HG03135 (cell line): ENCODE data around the gene FAM162A.

Experiments used
- ATAC-seq: cut with Tn5 transposase; IDR thresholded peaks from one replicate; pipeline ENCODE4 v1.9.1; 2021; ENCODE audit warnings: mild to moderate bottlenecking, moderate library complexity; ENCODE audit not compliant: unreplicated experiment

FAM162A gene

DNA sequence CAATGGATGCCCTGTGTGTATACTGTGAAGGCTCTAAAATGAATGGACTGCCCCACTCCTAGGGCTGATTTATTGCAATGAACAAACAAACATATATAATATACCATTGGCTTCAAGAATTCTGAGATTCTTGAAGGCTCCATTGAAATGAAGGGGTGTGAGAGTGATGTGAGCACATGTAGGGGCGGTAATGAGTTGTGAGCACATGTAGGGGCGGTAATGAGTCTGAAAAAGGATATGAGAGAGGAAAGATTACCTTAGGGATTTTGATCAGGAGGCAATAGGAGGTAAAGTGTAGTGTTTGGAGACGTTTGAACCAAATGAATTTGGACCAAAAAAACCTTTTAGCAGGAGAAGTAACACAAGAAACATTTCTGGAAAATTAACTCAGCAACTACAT, 3.7 kb downstream of the FAM162A start:
- ATAC-seq = no peak

DNA sequence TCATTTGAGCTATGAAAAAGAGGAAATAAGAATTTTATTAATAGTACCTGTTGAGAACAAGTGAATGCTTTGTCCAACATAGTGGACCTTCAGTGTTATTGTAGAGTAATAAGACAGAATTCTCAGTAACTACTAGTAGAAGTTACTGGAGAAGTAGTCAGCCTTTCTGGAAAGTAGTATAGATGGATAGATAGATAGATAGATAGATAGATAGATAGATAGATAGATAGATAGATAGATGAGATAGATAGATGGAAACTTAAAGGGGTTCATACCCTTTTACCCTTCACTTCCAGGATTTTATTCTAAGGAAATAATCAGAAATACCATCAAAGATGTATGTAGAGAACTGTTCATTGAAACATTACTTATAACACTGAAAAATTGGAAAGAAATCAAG, 5.2 kb downstream of the FAM162A start:
- no peak for ATAC-seq

DNA sequence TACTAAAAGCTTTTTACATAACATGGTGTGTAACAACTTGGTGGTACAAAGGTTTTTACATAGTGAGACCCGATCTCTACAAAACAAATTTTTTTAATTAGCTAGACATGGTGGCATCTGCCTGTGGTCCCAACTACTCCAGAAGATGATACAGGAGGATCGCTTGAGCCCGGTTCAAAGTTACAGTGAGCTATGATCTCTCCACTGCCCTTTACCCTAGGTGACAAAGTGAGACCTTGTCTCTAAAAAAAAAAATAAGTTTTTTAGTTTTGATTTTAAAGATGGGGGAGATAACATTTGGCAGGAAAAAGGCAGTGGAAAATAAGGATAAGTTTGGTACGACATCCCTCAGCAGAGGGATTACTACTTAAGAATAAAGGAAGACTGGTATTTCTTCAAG, 5.9 kb downstream of the FAM162A start:
- ATAC-seq = no peak

DNA sequence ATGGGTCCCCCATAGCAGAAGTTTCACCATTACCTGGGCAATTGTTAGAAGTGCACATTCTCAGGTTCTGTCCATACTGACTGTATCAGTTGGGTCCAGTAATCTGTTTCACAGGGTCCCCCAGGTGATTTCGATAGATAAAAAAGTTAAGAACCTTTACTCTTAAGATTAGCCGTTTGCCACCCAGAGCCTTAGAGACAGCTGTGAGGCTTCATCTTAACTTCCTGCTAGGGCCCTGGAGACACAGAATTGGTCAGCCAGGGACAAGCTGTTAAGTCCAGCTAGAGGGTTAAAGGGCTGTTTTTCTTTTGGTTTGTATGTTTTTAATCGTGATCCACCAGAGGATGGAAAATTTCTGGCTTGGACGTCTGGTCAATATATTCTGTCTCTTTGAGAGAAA, 6.7 kb downstream of the FAM162A start:
- ATAC-seq = no peak

GRCh38 chr3:122391681-122392446, 7.9 kb downstream of the FAM162A start:
- no peak for ATAC-seq

GRCh38 chr3:122392868-122393844, 9.2 kb downstream of the FAM162A start:
- no peak for ATAC-seq

DNA sequence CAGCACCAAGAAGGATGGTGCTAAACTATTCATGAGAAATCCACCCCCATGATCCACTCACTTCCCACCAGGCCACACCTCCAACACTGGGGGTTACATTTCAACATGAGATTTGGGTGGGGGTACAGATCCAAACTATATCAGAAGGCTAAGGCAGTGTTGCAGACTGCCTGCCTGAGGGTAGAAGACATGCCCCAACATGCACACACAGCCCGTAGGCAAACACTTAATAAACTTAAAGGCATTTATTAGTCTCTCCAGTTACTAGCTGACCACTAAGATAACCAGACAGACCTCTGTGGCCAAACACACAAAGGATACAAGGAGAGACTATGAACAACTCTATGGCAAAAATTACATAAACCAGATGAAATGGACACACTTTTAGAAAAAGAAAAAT, 10.2 kb downstream of the FAM162A start:
- ATAC-seq = no peak

DNA sequence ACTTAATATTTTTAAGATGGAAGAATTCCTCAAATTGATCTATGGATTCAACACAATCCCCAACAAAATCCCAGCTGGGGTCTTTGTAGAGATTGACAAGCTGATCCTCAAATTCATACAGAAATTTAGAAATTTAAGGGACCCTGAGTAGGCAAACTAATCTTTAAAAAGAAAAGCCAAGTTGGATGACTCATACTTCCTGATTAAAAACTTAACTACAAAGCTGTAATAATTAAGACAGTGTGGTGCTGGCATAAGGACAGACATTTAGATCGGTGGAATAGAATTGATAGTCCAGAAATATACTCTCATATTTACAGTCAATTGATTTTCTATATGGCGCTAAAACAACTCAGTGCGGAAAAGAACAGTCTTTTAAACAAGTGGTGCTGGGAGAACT, 11.6 kb downstream of the FAM162A start:
- ATAC-seq = no peak

DNA sequence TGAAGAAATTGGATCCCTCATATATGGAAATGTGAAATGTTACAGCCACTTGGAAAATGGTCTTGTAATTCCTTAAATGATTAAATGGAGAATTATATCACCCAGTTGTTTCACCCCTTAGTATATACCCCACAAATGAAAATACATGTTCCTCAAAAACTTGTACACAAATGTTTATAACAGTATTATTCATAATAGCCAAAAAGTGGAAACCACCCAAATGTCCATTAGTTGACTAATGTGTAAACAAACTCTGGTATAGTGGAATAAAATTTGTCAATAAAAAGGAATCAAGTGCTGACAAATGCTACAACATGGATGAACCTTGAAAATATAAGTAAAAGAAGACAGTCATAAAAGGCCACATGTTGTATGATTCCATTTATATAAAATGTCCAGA, 12.5 kb downstream of the FAM162A start:
- ATAC-seq = no peak

GRCh38 chr3:122397201-122397600, 13.2 kb downstream of the FAM162A start:
- no peak for ATAC-seq

DNA sequence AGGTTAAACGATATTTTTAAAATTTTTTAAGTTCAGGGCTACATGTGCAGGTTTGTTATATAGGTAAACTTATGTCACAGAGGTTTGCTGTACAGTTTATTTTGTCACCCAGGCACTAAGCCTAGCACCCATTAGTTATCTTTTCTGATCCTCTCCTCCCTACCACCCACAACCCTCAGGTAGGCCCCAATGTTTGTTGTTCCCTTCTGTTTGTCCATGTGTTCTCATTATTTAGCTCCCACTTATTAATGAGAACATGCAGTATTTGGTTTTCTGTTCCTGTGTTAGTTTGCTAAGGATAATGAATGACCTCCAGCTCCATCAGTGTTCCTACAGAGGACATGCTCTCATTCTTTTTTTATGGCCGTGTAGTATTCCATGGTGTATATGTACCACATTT, 14.9 kb downstream of the FAM162A start:
- ATAC-seq = no peak

- no peak for ATAC-seq
Observed at GRCh38 chr3:122403489-122403888, 19.5 kb downstream of the FAM162A start.

DNA sequence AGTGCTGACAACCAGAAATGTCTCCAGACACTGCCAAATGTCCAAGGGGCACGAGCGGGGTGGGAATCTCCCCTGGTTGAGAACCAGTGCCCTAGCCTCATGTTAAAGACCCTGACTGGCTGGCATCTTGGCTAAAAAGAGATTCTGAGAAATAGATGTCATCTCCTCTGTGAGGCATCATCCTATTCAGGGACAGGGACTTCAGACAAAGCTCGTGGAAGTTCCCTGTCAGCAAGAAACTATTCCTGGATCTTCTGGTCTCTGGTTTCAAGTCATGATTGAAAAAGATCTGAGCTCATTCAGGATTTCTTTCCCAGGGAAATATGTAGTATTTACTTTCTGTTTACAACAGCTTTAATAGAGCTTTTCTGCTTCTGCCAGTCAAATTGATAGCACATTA, 21.0 kb downstream of the FAM162A start:
- ATAC-seq = no peak

DNA sequence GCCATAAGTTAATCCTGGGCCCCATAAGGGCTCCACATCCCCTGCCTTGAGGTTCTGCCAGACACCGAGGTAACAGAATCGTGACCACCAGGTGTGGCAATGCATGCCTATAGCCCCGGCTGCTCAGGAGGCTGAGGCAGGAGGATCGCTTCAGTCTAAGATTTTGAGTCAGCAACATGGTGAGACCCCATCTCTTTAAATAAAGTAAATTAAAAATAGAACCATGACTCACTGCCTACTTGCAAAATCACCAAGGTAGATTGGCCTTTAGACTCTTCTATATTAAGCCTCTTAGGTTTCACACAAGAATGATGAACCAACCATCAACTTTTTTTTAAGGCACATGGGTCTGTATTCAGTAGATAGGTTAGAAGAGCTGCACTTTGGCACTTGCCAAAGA, 22.2 kb downstream of the FAM162A start:
- ATAC-seq = no peak

DNA sequence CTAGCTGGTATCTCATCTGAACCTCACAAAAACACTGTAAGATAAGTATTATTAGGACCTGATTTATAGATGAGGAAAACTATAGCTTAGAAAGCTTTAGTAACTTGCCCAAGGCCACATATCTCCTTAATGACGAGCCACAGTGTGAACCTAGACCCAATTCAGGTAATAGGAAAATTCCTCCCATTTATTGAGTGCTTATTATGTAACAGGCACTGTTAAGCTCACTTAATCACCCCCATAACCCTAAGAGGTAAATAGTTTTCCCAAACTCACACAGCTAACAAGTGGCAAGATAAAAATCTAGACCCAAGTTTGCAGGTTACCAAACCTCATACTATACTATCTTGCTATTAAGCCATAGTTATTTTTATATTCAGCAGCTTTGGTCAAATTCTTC, 24.0 kb downstream of the FAM162A start:
- no peak for ATAC-seq

DNA sequence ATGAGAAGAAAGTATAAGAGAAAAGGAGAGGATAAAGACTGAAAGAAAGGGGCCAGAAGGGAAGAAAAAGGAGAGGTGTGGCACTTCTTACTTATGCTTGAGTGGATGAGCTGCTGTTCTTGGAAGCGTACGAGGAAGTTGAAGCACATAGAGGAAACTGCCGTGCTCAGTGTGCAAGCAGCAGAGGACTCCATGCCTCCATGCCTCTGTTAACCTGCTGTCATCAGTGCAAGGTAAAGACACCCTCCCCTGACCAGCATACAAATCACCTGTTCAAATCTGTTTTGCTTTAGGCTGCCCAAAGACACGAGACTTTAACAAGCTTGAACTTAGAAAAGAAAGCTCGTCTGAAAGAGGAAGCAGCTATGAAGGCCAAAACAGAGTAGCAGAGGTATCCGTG, 25.5 kb downstream of the FAM162A start:
- ATAC-seq = no peak

DNA sequence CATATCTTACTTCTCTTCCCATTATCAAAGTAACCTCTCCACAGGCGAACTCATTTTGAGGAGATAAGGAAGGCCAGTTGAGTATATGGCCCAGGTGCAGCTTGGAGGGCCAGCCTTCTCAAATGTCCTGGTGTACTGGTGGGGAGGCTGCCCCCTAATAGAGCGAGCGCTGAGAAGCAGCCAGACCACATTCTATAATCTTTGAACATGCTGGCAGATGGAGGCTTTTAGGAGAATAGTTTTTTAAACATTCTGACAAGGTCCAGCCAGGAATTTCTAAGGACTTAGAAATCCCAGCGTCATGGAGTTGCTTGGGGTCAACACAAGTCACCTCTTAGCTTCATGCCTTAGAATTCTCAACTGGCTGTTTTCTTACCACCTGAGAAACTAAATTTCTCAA, 26.1 kb downstream of the FAM162A start:
- ATAC-seq = no peak

DNA sequence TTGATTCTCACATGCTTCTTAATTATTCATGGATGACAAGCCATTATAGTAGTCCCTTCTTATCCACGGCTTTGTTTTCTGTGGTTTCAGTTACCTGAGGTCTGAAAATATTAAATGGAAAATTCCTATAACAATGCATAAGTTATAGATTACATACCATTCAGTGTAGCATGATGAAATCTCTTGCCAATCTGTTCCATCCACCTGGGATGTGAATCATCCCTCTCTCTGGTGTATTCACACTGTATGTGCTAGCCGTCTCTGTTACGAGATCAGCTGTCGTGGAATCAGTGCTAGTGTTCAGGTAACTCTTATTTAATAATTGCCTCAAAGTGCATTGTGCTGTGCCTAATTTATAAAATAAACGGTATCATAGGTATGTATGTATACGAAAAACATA, 26.7 kb downstream of the FAM162A start:
- no peak for ATAC-seq

DNA sequence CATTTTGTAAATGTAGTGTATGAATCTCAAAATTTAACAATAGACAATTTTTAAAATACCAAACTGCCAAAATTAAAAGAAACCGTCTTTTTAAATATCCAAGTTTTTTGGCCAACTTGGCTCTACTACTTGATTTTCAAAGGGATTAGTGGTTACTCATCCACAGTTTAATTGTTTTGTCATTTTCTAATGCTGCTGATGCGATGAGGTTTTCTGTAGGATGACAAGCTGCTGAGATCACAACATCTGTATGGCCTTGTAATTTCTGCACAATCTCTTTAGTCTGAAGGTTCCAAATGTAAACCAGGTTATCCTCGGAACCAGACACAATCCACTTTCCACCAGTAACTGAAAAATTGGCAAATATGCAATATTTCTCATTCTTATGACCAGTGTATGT, 30.4 kb downstream of the FAM162A start:
- ATAC-seq = no peak

DNA sequence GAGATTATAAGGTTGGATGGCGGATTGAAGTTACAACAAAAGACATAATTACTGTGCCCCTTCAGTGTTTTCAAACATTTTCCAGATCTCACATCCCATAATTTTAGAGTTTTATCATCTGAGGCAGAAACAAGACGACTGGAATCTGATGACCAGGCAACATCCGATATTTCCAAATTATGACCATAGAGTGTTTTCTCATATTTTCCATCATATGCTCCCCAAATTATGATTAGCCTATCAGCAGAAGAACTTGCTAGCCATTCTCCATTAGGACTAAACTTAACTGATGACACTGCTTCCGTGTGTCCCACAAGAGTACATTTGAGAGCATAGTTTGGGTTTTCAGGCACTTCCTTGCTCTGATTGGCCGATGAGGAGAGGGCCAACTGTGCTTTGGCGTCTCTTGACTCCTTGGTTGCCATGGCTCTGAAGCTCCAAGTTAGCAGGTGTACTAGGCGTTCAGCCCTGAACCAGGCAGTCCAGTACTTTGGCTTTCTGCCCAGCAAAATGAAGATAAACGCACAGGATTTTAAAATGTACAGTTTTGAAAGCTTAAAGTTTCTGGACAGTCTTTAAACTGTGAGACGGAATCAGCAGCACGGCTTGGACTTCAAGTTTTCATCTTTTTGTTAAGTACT, 31.2 kb downstream of the FAM162A start:
- peak; percentile 56 for ATAC-seq

DNA sequence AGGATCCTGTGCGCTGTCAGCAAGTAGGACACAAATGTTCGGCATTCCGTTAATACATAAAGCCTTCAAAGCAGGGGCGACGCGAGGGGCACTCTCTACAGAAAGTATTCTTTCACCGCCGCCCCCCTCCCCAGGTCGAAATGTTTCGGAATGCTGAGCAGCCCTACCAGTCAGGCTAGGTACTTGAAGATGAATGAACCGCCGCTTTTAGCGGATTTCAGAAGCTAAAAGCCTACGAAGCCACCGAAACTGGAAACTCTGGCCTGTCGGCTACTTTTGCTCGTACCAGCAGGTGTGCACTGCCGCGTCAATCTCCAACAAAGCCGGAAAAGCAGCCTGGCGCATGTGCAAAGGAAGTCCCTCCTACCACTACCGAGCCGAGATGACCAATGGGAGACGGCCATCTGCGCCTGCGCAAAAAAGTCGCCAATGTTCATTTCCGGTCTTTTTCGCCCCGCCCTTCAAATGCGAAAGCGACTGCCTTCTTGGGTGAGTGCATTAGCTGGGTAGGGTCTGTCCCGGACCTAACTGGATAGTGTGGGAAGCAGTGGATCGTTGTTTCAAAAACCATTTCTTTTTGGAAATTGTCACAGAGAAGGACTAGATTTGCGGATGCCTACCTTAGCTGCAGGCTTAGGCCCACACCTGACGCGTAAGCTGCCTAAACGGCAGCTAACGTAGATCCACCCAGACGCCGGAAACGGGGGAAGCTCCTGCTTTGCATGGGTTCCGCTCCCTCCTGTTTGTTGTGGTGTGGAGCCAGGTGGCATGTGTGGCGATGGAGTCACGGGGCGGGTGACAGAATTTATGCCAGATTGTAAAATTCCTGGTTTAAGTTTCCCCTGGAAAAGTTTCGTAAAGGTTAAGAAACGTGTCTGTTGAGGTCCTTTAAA, 32.0 kb downstream of the FAM162A start, which contains the start of gene WDR5B:
Gene WDR5B (minus strand): TSS at position 301 of the 893 bp plus-strand sequence. CDS start 534 bp downstream, outside the sequence.
- ATAC-seq = peak; percentile 82
